HCT116 (cell line): ENCODE measurements around the gene STKLD1. TPM values are rescaled to one million over a fixed set of nuclear protein-coding genes. Genes with fewer than 3 reads are reported as not detected.
A peak's percentile ranks its signal among the peaks of the same experiment; 100 is the strongest.

Experiments used
- ATAC-seq: fragments of 200-7000 bp; cut with Tn5 transposase; 2 replicates; pipeline ENCODE4 v1.9.1; 2020; ENCODE audit warnings: mild to moderate bottlenecking, moderate library complexity
- BruUV-seq: library from RNA; stranded (reverse); fragments of 400-500 nt; replicated peaks from 2 replicates; lab custom pipeline; 2021; lab: Mats Ljungman, UMichigan
- CTCF ChIA-PET: fragments of 300-600 bp; sonication (Branson Sonifier 250); formaldehyde crosslinking; loops from one replicate; lab custom pipeline; 2021; ENCODE audit warnings: antibody characterized with exemption; lab: Charles Lee
- POLR2A ChIA-PET: fragments of 300-600, 350-600 bp; sonication (Branson Sonifier 250); formaldehyde crosslinking; loops from one replicate; lab custom pipeline; 2021; ENCODE audit warnings: antibody characterized with exemption; lab: Charles Lee
- RAD21 ChIA-PET, 2 experiments: fragments of 300-600 bp; sonication (Branson Sonifier 250); formaldehyde crosslinking; loops; one replicate each; lab custom pipeline; 2023; ENCODE audit warnings: low total read pairs in 2 of 2; ENCODE audit not compliant: uncharacterized antibody in 2 of 2, unreplicated experiment in 2 of 2, low non-redundant PET in 1 of 2; lab: Charles Lee
- DNase-seq: peaks from one replicate; pipeline ENCODE4 v3.0.0-alpha.2; 2010; ENCODE audit warnings: low read depth, low spot score
- H2AFZ ChIP-seq: fragments of 200-600 bp; shearing (Covaris generic), sonication (generic); 2 replicates; pipeline ENCODE4 v1.6.1; 2017; ENCODE audit warnings: low read depth, mixed run types, mixed read lengths, antibody characterized with exemption, low read length; ENCODE audit not compliant: poor library complexity, severe bottlenecking
- H3K27ac ChIP-seq: 2 replicates; pipeline ENCODE4 v1.5.1; 2012; ENCODE audit warnings: low read depth, low read length
- H3K27me3 ChIP-seq: fragments of 200-600 bp; sonication (generic); 2 replicates; pipeline ENCODE4 v1.6.1; 2016; ENCODE audit warnings: mixed run types, low read length, mixed read lengths; ENCODE audit not compliant: insufficient read depth
- H3K36me3 ChIP-seq, 2 experiments: fragments of 200-500 bp in 1 of 2; fragments of 200-600 bp in 1 of 2; sonication (Bioruptor generic) in 1 of 2; sonication (generic) in 1 of 2; 2 replicates each; pipeline versions ENCODE4 v1.5.1 to v1.6.1; 2014 to 2016; ENCODE audit warnings: low read length in 2 of 2, inconsistent platforms in 1 of 2, mixed read lengths in 1 of 2, mixed run types in 1 of 2; ENCODE audit not compliant: insufficient read depth in 2 of 2, control insufficient read depth in 1 of 2
- H3K4me1 ChIP-seq, 2 experiments: fragments of 200-600 bp in 1 of 2; sonication (generic) in 1 of 2; 2 replicates each; pipeline versions ENCODE4 v1.5.1 to v1.6.1; 2012 to 2017; ENCODE audit warnings: low read length in 2 of 2, inconsistent platforms in 1 of 2, mild to moderate bottlenecking in 1 of 2, mixed read lengths in 1 of 2, mixed run types in 1 of 2, moderate library complexity in 1 of 2; ENCODE audit not compliant: insufficient read depth in 2 of 2, control insufficient read depth in 1 of 2
- H3K4me2 ChIP-seq: fragments of 200-600 bp; sonication (generic); 2 replicates; pipeline ENCODE4 v1.6.1; 2017; ENCODE audit warnings: mixed run types, low read length, mixed read lengths
- H3K4me3 ChIP-seq, 2 experiments: fragments of 200-600 bp in 1 of 2; sonication (generic) in 1 of 2; replicated peaks in 1 of 2; 2 replicates each; pipeline ENCODE4 v1.5.1; 2011 to 2016; ENCODE audit warnings: low read length in 2 of 2, control low read depth in 1 of 2, low read depth in 1 of 2, mild to moderate bottlenecking in 1 of 2, mixed read lengths in 1 of 2, mixed run types in 1 of 2
- H3K79me2 ChIP-seq: fragments of 200-600 bp; sonication (generic); 2 replicates; pipeline ENCODE4 v1.6.1; 2017; ENCODE audit warnings: mild to moderate bottlenecking, mixed run types, low read length, moderate library complexity, mixed read lengths; ENCODE audit not compliant: insufficient read depth
- H3K9ac ChIP-seq: fragments of 200-600 bp; sonication (generic); 2 replicates; pipeline ENCODE4 v1.6.1; 2016; ENCODE audit warnings: low read length, mixed read lengths
- H3K9me2 ChIP-seq: fragments of 200-600 bp; sonication (generic), shearing (Covaris generic); 2 replicates; pipeline ENCODE4 v1.6.1; 2017; ENCODE audit warnings: mixed run types, mild to moderate bottlenecking, moderate library complexity; ENCODE audit not compliant: insufficient read depth
- H3K9me3 ChIP-seq, 2 experiments: fragments of 200-500 bp in 1 of 2; fragments of 200-600 bp in 1 of 2; sonication (Bioruptor generic) in 1 of 2; sonication (generic) in 1 of 2; 2 replicates each; pipeline ENCODE4 v1.6.1; 2014 to 2017; ENCODE audit warnings: low read length in 2 of 2, mixed read lengths in 2 of 2, inconsistent platforms in 1 of 2, low read depth in 1 of 2, mild to moderate bottlenecking in 1 of 2, mixed run types in 1 of 2, moderate library complexity in 1 of 2; ENCODE audit not compliant: control insufficient read depth in 1 of 2, insufficient read depth in 1 of 2
- H4K20me1 ChIP-seq: fragments of 200-600 bp; sonication (generic), shearing (Covaris generic); 2 replicates; pipeline ENCODE4 v1.6.1; 2017; ENCODE audit warnings: mixed run types, mild to moderate bottlenecking, moderate library complexity; ENCODE audit not compliant: insufficient read depth
- intact Hi-C: fragments of 100-400 bp; cut with micrococcal nuclease; formaldehyde crosslinking; loops from 2 replicates; pipeline ENCODE4 v1.10.0; 2022
- total RNA-seq: library from RNA; stranded (reverse); gene quantifications from one replicate; pipeline ENCODE4 v1.2.1, GENCODE V29; 2021; ENCODE audit not compliant: unreplicated experiment
- TF ChIP-seq, protein P1 (sequence below), 3 experiments: fragments of 200-600 bp in 1 of 3; sonication (generic) in 1 of 3; IDR thresholded peaks in 2 of 3; conservative IDR thresholded peaks in 1 of 3; 2 replicates each; pipeline ENCODE4 v1.5.1; 2012 to 2017; ENCODE audit warnings: low read depth in 2 of 3, low read length in 2 of 3, antibody characterized with exemption in 1 of 3, borderline replicate concordance in 1 of 3, control low read depth in 1 of 3, mild to moderate bottlenecking in 1 of 3, mixed read lengths in 1 of 3, mixed run types in 1 of 3, moderate library complexity in 1 of 3; ENCODE audit not compliant: insufficient read depth in 1 of 3
- TF ChIP-seq, protein P2 (sequence below): IDR thresholded peaks from 2 replicates; pipeline ENCODE4 v1.6.1; 2012; ENCODE audit warnings: low read depth

The STKLD1 gene
- total RNA-seq, 1 experiment from 2014 or later = 0.37 TPM

DNA sequence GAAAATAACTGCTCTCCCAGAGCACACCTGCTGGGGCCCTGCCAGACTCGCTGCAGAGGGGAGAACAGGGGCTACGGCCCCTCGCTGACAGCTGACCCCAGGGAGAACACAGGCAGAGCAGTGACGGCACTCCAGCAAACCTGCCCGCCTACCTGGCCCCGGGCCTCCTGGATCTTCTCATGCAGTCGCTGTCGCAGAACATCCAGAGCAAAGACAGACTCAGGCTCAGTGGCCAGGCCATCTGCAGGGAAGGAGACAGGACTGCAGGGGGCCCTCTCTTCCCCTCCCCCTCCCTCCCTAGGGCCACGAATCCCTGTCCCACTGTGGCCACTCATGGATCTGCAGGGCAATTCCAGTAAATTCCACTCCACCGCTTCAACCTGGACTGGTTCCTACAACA, 42.6 kb upstream of the STKLD1 start:
- no peaks in the 10 kb centered on the region for H3K27me3 ChIP-seq
- peaks cover 12 to 32% of the 10 kb centered on the region in 2 experiments for H3K4me1 ChIP-seq
- no TSS peak for BruUV-seq
- H3K27ac ChIP-seq = peak overlapping the region; percentile 21; the same call in 1 of the 2 replicates
- ChIA-PET RAD21 (no interaction called here), POLR2A (no interaction called here), CTCF (interaction anchor here (2.1 kb wide), 1 partner anchor 148 kb away, joined by 7 read pairs; no protein-coding TSS in a partner anchor)
- no peaks in the 10 kb centered on the region for H3K9me2 ChIP-seq
- no peak for ATAC-seq
- no peak overlapping the region for H3K9ac ChIP-seq
- H4K20me1 ChIP-seq = no peaks in the 10 kb centered on the region; the same call in 1 of the 2 replicates
- H3K79me2 ChIP-seq = peaks cover 44% of the 10 kb centered on the region
- intact Hi-C loops = no loop called here
- no peaks in the 10 kb centered on the region for H3K9me3 ChIP-seq
- H2AFZ ChIP-seq = no peak overlapping the region
- DNase-seq = no peak
- H3K4me2 ChIP-seq = no peak overlapping the region
- H3K36me3 ChIP-seq = peaks cover 34 to 42% of the 10 kb centered on the region in 2 experiments; a peak in 3 of 4 replicates
- TF ChIP-seq, protein P1, sequence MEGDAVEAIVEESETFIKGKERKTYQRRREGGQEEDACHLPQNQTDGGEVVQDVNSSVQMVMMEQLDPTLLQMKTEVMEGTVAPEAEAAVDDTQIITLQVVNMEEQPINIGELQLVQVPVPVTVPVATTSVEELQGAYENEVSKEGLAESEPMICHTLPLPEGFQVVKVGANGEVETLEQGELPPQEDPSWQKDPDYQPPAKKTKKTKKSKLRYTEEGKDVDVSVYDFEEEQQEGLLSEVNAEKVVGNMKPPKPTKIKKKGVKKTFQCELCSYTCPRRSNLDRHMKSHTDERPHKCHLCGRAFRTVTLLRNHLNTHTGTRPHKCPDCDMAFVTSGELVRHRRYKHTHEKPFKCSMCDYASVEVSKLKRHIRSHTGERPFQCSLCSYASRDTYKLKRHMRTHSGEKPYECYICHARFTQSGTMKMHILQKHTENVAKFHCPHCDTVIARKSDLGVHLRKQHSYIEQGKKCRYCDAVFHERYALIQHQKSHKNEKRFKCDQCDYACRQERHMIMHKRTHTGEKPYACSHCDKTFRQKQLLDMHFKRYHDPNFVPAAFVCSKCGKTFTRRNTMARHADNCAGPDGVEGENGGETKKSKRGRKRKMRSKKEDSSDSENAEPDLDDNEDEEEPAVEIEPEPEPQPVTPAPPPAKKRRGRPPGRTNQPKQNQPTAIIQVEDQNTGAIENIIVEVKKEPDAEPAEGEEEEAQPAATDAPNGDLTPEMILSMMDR (IDR thresholded peaks at IDR 0.05 in 2 of 3, conservative IDR thresholded peaks at IDR 0.05 in 1 of 3; ENCODE audit: borderline replicate concordance in 1 of 3, insufficient read depth in 1 of 3, low read depth in 2 of 3, low read length in 2 of 3) = peak in 2 of 3 experiments; percentile 18 to 33; a peak in 2 of 6 replicates
- TF ChIP-seq, protein P2, sequence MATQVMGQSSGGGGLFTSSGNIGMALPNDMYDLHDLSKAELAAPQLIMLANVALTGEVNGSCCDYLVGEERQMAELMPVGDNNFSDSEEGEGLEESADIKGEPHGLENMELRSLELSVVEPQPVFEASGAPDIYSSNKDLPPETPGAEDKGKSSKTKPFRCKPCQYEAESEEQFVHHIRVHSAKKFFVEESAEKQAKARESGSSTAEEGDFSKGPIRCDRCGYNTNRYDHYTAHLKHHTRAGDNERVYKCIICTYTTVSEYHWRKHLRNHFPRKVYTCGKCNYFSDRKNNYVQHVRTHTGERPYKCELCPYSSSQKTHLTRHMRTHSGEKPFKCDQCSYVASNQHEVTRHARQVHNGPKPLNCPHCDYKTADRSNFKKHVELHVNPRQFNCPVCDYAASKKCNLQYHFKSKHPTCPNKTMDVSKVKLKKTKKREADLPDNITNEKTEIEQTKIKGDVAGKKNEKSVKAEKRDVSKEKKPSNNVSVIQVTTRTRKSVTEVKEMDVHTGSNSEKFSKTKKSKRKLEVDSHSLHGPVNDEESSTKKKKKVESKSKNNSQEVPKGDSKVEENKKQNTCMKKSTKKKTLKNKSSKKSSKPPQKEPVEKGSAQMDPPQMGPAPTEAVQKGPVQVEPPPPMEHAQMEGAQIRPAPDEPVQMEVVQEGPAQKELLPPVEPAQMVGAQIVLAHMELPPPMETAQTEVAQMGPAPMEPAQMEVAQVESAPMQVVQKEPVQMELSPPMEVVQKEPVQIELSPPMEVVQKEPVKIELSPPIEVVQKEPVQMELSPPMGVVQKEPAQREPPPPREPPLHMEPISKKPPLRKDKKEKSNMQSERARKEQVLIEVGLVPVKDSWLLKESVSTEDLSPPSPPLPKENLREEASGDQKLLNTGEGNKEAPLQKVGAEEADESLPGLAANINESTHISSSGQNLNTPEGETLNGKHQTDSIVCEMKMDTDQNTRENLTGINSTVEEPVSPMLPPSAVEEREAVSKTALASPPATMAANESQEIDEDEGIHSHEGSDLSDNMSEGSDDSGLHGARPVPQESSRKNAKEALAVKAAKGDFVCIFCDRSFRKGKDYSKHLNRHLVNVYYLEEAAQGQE = no peak
- no peak overlapping the region for H3K4me3 ChIP-seq
